Measurements from ENCODE around the gene FAM20A.
"Not testable (repeated sequence)": the region's sequence is repeated elsewhere in the genome, so short reads cannot be mapped to it uniquely, and the experiment has no call there.

FAM20A gene

DNA sequence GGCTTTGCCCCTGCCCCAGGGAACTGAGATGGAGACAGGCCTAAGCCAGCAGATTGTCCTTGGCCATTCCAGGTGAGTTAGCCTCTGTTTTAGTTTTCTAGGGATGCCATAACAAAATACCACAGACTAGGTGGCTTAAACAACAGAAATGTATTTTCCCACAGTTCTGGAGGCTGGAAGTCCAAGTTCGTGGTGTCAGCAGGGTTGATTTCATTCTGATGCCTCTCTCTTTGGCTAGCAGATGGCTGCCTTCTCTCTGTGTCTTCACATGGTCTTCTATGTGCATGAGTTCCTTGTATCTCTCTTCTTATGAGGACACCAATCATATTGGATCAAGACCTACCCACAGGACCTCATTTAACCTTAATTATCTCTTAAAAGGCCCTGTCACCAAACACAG lies 12.8 kb downstream of the FAM20A start:
- DNase-seq (ENCODE audit: low spot score) = no peak

DNA sequence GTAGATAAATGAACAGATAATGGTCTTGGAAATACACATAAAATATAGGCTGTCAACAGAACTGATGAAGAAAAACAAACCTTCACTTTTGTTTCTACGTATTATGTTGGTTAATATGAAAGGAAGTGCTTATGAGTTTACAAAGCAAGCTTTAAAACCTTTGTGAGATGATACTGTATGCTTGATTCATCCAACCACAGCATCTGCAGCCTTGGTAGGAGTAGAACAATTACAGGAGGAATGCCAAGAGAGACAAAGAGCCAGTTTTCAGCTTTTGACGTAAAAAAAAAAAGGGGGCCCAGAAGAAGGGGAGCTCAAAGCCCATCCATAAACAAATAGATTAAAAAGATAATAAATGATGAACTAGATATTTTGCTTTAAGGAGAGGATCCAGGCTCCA lies 13.3 kb downstream of the FAM20A start:
- DNase-seq (ENCODE audit: low spot score) = no peak

DNA sequence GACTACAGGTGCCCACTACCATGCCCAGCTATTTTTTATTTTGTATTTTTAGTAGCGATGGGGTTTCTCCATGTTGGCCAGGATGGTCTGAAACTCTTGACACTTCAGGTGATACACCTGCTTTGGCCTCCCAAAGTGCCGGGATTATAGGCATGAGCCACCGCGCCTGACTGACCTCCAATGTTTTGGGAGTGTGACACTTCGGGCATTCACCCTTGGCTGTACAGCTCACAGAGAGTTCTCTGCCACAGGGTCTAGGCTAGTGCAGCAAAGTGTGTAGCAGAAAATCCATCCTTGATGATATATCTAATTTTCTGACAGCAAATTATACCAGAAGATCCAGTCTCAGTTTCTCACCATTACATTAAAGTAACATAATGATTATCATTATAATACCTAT lies 14.1 kb downstream of the FAM20A start:
- no peak for DNase-seq (ENCODE audit: low spot score)

- no peak for DNase-seq (ENCODE audit: low spot score)
Observed at GRCh38 chr17:68585643-68586042, 15.5 kb downstream of the FAM20A start.

- no peak for DNase-seq (ENCODE audit: low spot score)
Observed at GRCh38 chr17:68584581-68585303, 16.4 kb downstream of the FAM20A start.

- not testable (repeated sequence) for DNase-seq (ENCODE audit: low spot score)
Observed at GRCh38 chr17:68582867-68583266, 18.3 kb downstream of the FAM20A start.

GRCh38 chr17:68581863-68582645 lies 19.1 kb downstream of the FAM20A start:
- DNase-seq (ENCODE audit: low spot score) = no peak

DNA sequence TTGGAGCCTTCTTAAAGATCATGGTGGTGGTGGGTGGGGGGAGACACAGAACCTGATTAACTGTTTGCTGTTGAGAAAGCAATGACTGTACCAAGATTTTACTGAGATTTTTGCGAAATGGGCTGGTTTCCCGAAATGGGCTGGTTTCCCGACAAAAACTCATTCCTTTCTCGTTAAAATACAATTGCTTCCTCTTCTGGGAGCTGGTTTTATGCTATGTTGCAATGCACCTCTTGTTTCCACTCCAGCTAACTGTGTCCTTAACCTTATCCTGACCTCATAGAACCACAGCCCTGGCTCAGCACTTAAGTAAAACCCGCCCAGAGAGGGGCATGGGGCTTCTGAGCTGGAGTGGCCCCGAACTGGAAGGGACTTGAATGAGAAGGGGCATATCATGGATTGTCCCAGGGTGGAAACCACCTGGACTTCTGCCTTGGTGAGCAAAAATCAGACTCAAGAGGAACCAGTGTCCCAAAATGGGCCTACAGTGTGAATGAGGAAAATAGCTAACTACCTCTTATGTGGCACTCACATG lies 20.9 kb downstream of the FAM20A start:
- no peak for DNase-seq (ENCODE audit: low spot score)

- DNase-seq (ENCODE audit: low spot score) = no peak
Observed at GRCh38 chr17:68579194-68579927, 21.8 kb downstream of the FAM20A start.

GRCh38 chr17:68578236-68578635 lies 22.9 kb downstream of the FAM20A start:
- no peak for DNase-seq (ENCODE audit: low spot score)

DNA sequence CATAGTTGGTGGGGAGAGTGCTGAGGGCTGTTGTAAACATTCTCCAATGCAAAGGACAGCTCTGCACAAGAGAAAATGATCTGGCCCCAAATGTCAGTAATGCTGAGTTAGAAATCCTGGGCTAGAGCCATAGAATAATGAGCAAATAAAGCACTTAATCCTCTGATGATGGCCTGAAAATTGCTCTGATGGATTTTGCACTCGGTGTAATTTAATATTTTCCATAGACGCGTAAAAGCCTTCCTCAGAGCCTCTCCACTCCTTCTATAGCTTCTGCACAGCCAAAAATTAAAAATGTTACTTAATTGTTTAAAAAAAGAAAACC lies 23.7 kb downstream of the FAM20A start:
- DNase-seq (ENCODE audit: low spot score) = no peak

DNA sequence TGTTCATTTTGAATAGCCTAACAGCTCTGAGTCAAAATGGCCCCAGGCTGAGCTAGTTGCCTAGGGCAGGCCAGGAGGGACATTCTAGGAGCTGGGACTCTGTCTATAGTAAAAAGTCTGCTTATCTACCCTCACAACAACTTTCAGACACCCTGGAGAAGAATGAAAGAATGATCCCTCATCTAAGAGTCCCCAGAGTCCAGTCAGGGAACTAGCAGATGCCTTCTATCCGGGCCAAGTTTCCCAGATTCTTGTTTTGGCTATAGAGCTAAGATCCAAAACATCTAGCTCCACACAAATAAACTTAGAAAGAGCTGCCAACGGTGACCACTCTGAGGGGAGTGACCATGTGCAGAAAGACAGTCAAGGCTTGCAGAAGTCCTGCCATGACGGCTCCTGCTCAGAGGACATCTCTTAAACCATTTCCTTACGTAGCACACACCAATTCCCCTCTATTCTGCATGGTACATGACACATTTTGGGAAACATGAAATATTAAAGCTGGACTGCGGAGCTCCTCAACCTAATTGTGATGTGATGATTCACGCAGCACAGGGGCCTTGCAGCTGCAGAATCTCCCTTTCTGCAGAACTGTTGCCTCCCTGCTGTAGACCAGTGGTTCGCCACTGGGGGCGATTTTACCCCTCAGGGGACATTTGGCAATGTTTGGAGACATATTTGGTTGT lies 24.2 kb downstream of the FAM20A start:
- DNase-seq (ENCODE audit: low spot score) = no peak

- DNase-seq (ENCODE audit: low spot score) = no peak
Observed at GRCh38 chr17:68576137-68576536, 25.0 kb downstream of the FAM20A start.

- no peak for DNase-seq (ENCODE audit: low spot score)
Observed at GRCh38 chr17:68573338-68573737, 27.8 kb downstream of the FAM20A start.

GRCh38 chr17:68572138-68572842 lies 28.9 kb downstream of the FAM20A start:
- no peak for DNase-seq (ENCODE audit: low spot score)

DNA sequence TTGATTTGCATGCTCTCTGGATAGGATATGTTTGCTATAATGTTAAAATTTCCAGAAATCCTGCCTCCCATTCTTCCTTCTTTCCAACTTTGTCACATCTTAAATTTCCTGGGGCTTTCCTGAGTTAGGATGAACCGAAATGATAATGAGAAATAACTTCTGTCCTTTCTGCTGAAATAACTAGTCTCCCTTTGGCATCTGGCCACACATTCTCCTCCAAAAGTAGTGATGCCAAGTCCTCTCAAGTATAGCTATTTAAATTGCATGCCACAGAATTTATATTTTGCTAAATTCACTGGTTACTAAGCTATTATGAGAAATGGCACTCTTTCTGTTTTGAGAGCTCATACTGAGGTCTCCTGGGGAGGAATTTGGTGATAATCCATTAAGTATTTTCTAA lies 30.6 kb downstream of the FAM20A start:
- DNase-seq (ENCODE audit: low spot score) = no peak

- no peak for DNase-seq (ENCODE audit: low spot score)
Observed at GRCh38 chr17:68569346-68569745, 31.8 kb downstream of the FAM20A start.

DNA sequence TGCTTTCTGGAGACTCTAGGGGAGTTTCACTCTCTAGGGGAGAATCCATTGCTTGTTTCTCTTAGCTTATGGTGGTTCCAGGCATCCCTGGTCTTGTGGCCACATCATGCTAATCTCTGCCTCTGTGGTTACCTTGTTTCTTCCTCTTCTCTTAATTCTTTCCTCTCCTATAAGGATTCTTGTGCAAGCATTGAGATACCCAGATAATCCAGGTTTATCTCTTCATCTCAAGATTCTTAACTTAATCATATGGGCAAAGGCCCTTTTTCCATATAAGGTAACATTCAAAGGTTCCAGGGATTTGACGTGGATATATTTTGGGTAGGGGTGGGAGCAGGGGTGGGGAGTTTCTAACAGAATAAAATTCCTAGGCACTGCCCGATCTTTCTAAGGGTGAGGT lies 32.6 kb downstream of the FAM20A start:
- DNase-seq (ENCODE audit: low spot score) = no peak

- DNase-seq (ENCODE audit: low spot score) = no peak
Observed at GRCh38 chr17:68567581-68567980, 33.6 kb downstream of the FAM20A start.

DNA sequence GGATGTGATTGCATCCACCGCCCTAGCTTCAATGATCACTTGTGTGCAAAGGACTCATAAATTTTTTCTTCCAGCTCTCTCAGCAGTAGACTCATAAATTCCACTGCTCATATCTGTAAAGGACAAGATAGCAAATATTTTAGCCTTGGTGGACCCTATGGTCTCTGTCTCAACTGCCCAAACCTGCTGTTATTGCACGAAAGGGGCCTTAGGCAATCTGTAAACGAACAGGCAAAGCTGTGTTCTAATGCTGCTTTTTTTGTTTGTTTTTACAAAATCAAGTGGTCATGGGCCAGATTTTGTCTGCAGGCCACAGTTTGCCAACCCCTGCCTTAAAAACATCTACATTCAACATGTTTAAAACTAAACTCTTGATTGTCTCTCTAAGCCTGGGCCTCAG lies 34.1 kb downstream of the FAM20A start:
- DNase-seq (ENCODE audit: low spot score) = no peak

GRCh38 chr17:68566442-68566738 lies 34.8 kb downstream of the FAM20A start:
- DNase-seq (ENCODE audit: low spot score) = no peak

Measured in CD4-positive, alpha-beta T cell treated with Interleukin-6 at 100 ng/mL for 8 hours (primary cell).